Tibial nerve (tissue), 4 donors: Measurements from ENCODE around the gene ALG6.

ENCODE experiments used
- EP300 ChIP-seq, 2 donors: sonication (generic); formaldehyde crosslinking; IDR thresholded peaks; one replicate each; pipeline ENCODE4 v1.6.1; 2017; ENCODE audit warnings: antibody characterized with exemption in 2 of 2, mild to moderate bottlenecking in 1 of 2
- TF ChIP-seq, protein P1 (sequence below), 5 experiments: fragments of 200-600 bp in 3 of 5; fragments of 450-650 bp in 2 of 5; sonication (generic) in 3 of 5; IDR thresholded peaks; one replicate each; pipeline ENCODE4 v1.5.1; 2016 to 2019; ENCODE audit warnings: antibody characterized with exemption in 5 of 5, mild to moderate bottlenecking in 3 of 5, moderate library complexity in 2 of 5

DNA sequence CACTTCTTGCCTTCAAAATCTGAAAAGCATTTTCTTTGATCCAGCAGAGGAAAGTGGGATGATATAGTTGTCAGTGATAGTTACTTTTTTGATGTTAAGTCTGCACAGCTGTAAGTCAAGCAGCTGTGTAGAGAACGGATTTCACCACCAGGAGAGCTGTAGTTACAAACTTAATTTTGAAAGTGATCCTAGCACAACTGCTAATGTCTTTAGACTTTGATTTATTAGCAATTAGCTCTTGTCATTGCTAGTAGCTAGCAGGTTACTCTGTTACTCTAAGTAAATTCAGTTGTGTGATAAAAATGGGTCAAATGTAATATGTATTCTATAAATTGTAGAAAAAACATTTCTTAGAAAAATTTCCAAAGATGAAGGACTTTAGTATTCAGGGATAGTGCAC lies 46.0 kb downstream of the ALG6 start:
- TF ChIP-seq EP300 (IDR thresholded peaks at IDR 0.05): no peak
- TF ChIP-seq, protein P1, sequence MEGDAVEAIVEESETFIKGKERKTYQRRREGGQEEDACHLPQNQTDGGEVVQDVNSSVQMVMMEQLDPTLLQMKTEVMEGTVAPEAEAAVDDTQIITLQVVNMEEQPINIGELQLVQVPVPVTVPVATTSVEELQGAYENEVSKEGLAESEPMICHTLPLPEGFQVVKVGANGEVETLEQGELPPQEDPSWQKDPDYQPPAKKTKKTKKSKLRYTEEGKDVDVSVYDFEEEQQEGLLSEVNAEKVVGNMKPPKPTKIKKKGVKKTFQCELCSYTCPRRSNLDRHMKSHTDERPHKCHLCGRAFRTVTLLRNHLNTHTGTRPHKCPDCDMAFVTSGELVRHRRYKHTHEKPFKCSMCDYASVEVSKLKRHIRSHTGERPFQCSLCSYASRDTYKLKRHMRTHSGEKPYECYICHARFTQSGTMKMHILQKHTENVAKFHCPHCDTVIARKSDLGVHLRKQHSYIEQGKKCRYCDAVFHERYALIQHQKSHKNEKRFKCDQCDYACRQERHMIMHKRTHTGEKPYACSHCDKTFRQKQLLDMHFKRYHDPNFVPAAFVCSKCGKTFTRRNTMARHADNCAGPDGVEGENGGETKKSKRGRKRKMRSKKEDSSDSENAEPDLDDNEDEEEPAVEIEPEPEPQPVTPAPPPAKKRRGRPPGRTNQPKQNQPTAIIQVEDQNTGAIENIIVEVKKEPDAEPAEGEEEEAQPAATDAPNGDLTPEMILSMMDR (IDR thresholded peaks at IDR 0.05): no peak
